Retina (tissue), 1 donor: Measurements from ENCODE around the gene FAM149A.
A peak's percentile ranks its signal among the peaks of the same experiment; 100 is the strongest.

Source experiments
- DNase-seq: peaks from one replicate; pipeline ENCODE4 v3.0.0-alpha.2; 2016

Gene FAM149A

DNA sequence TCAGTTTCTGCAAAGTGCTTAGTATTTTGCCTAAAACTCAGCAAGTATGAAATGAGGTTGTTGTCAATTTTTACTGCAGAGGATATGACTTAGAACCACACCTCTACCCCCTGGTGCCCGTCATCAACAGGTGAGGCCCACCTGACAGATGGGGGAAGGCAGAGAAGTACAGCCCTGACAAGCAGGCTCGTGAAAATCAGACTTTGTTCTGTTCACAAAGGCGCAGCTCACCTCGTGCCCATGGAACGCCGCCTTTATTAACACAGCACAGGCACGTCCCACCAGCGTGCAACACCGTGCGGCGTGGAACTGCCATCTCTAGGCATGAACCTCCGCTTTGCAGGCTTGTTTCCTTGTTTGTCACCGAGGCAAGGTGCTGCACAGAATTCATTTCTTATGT, 100.2 kb downstream of the FAM149A start:
- no peak for DNase-seq

DNA sequence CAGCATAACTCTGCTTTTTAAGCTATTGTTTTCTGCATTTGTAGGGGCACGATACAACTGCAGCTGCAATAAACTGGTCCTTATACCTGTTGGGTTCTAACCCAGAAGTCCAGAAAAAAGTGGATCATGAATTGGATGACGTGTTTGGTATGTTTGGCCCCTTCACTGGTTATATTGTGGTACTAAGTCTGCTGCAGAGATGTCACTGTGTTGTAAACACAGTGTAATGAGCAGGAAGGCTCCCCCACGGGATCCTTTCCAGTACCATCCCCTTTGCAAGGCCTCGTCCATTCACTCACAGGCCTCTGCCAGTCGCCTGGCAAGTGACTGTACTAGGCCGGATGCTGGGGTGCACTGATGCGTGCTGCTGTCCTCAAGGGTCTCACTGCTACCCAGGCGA, 100.7 kb downstream of the FAM149A start:
- DNase-seq: peak; percentile 20

DNA sequence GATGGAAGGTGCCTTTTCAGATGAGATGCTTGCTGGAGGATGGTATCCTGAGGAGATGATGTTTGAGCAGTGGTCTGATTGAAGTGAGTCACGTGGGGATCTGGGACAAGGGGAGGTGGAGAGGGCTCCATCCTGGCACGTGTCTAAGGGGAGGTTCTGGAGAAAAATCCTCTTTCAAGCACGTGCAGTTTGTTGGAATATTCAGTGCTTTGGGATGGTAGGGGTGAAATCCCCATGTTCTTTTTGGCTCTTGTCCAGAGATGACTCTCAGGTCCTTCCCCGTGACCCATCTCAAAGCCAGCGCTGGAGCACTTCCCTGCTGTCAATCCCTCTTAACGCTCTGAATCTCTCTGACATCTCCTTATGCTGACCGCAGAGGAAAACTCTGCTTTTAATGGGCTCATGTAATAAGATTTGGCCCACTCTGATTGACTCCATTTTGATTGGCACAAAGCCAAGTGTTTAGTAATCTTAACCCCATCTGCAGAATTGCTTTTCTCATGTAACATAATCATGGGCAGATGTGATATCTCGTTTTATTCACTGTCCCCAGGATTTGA, 112.0 kb downstream of the FAM149A start:
- DNase-seq: no peak

DNA sequence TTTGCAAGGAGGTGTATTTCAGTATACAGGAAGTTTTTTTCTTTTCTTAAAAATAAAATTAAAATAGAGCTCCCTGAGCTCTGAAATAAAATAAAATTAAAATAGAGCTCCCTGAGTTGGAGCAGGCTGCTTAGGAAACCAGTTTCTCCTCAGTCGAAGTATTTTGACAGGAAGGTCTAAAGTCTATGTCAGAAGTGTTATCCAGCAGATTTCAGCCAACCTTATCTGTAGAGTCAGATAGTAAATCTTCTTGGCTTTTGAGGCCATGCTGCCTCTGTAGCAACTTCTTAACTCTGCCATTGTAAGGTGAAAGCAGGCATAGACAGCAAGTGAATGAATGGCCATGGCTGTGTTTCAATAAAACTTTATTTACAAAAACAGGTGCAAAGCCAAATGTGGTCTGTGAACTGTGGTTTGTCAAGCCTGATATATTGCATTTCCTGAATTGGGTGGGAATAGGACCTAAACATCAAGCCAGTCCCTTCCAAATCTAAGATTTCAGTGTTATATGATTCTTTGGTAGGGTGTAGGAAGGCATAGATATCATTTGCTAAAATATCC, 113.3 kb downstream of the FAM149A start:
- DNase-seq: no peak

DNA sequence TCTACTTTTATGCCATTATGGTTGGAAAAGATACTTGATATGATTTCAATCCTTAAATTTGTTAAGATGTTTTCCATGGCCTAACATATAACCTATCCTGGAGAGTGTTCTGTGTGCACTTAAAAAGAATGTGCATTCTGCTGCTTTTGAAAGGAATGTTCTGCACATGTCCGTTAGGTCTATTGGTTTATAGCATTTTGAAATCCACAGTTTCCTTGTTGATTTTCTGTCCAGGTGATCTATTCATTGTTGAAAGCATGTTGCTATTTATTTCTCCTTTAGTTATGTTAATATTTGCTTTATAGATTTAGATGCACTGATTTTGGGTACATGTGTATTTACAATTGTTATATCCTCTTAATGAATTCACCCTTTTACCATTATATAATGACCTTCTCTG, 117.1 kb downstream of the FAM149A start:
- DNase-seq: no peak
